ENCODE measurements around the gene PLCL2. TPM values are rescaled to one million over a fixed set of nuclear protein-coding genes. Genes with fewer than 3 reads are reported as not detected.

PLCL2 gene
- total and polyA plus RNA-seq, 10 of the 15 experiments (the other 5 are each of a cell fraction or from before 2014, with no cell fraction given): 7.5 to 37.3 (median 21.7) TPM

DNA sequence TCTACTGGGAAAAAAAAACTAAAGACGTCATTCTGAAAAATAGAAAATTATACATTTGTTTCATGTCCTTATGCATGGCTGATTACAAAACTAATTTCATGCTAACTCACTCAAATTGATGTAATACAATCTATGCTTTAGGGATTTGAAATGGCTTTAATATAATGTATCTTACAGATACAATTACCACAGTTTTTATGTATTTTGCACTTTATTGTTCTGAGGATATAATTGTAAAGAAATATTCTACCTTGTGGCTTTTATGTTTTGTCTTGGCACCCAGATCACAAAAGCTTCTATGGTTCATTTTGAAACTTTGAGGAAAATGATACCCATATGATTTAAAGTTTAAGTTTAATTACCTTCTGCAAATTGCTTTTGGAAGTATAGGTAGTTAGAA is 122.5 kb downstream of the PLCL2 start (continued):
- no peak for TF ChIP-seq BHLHE40 (IDR thresholded peaks at IDR 0.05; ENCODE audit: borderline replicate concordance in 1 of 2, low read depth in 2 of 2, low read length in 1 of 2)
- TF ChIP-seq JUNB (IDR thresholded peaks at IDR 0.05): peak; percentile 28; the same call in 1 of the 2 replicates
- peak; percentile 61; the same call in 1 of the 2 replicates for TF ChIP-seq MTA2 (IDR thresholded peaks at IDR 0.05; ENCODE audit: low read depth)
- TF ChIP-seq, protein P1, sequence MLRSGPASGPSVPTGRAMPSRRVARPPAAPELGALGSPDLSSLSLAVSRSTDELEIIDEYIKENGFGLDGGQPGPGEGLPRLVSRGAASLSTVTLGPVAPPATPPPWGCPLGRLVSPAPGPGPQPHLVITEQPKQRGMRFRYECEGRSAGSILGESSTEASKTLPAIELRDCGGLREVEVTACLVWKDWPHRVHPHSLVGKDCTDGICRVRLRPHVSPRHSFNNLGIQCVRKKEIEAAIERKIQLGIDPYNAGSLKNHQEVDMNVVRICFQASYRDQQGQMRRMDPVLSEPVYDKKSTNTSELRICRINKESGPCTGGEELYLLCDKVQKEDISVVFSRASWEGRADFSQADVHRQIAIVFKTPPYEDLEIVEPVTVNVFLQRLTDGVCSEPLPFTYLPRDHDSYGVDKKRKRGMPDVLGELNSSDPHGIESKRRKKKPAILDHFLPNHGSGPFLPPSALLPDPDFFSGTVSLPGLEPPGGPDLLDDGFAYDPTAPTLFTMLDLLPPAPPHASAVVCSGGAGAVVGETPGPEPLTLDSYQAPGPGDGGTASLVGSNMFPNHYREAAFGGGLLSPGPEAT (IDR thresholded peaks at IDR 0.05; ENCODE audit: low read depth): no peak
- TF ChIP-seq ZNF622 (IDR thresholded peaks at IDR 0.05): no peak
- no peak for TF ChIP-seq RAD21 (IDR thresholded peaks at IDR 0.05; ENCODE audit: insufficient read depth, low read depth, low read length)
- TF ChIP-seq, protein P2, sequence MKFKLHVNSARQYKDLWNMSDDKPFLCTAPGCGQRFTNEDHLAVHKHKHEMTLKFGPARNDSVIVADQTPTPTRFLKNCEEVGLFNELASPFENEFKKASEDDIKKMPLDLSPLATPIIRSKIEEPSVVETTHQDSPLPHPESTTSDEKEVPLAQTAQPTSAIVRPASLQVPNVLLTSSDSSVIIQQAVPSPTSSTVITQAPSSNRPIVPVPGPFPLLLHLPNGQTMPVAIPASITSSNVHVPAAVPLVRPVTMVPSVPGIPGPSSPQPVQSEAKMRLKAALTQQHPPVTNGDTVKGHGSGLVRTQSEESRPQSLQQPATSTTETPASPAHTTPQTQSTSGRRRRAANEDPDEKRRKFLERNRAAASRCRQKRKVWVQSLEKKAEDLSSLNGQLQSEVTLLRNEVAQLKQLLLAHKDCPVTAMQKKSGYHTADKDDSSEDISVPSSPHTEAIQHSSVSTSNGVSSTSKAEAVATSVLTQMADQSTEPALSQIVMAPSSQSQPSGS (IDR thresholded peaks at IDR 0.05; ENCODE audit: low read length): 0 out of 2 replicates have a peak, but pooled peaks have one; percentile 17

DNA sequence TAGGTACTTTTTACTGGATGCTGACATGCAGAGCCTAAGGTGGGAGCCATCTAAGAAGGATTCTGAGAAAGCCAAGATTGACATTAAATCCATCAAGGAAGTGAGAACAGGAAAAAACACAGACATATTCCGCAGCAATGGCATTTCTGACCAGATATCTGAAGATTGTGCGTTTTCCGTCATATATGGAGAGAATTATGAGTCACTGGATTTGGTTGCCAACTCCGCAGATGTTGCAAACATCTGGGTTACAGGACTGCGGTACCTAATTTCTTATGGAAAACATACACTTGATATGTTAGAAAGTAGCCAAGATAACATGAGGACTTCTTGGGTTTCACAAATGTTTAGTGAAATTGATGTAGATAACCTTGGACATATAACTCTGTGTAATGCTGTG is 125.1 kb downstream of the PLCL2 start:
- WGBS (ENCODE audit: insufficient coverage, insufficient replicate concordance, low lambda C conversion rate, missing lambda C conversion rate): 98% methylated on average over 5 of the region's 5 CpGs
- no peak overlapping the region for H3K27ac ChIP-seq (ENCODE audit: control insufficient read depth, insufficient read depth)
- TSS peak; percentile 55 for BruUV-seq (replicated peaks)
- FAIRE-seq: no peak
- peaks cover 16% of the 10 kb centered on the region for H3K4me1 ChIP-seq (ENCODE audit: control insufficient read depth, insufficient read depth, low read length)
- ATAC-seq: no peak
- H3K9ac ChIP-seq (ENCODE audit: control insufficient read depth, insufficient read depth, low read length): no peak overlapping the region
- no peaks in the 10 kb centered on the region for H3K9me3 ChIP-seq (replicated peaks; ENCODE audit: control insufficient read depth, insufficient read depth, low read length)
- TF ChIP-seq ASH2L (IDR thresholded peaks at IDR 0.05; ENCODE audit: borderline replicate concordance, low read depth): no peak
- no peak for TF ChIP-seq ZNF274 (IDR thresholded peaks at IDR 0.05; ENCODE audit: insufficient read depth, insufficient read length)
- no peak for TF ChIP-seq YBX1 (IDR thresholded peaks at IDR 0.05)
- TF ChIP-seq SP1 (IDR thresholded peaks at IDR 0.05; ENCODE audit: low read depth, low read length): no peak
- TF ChIP-seq SUZ12 (IDR thresholded peaks at IDR 0.05; ENCODE audit: unreplicated experiment): no peak
- no peak for TF ChIP-seq BCL11A (IDR thresholded peaks at IDR 0.05; ENCODE audit: low read depth, low read length)
- TF ChIP-seq NBN (IDR thresholded peaks at IDR 0.05): no peak
- in situ Hi-C loops (cut with MboI): no loop called here
- peaks cover 8 to 27% of the 10 kb centered on the region in 2 experiments for H3K36me3 ChIP-seq (ENCODE audit: control insufficient read depth in 2 of 2, insufficient read depth in 2 of 2, low read length in 1 of 2)
- H3K4me3 ChIP-seq: no peak overlapping the region
- ChIA-PET POLR2A (interaction anchor here (1.3 kb wide), 1 partner anchor 16 kb away, joined by 4 read pairs; no protein-coding TSS in a partner anchor), SMC1A (ENCODE audit: uncharacterized antibody, unreplicated experiment) (interaction anchor here (1.4 kb wide), 1 partner anchor 16 kb away, joined by 3 read pairs; no protein-coding TSS in a partner anchor), CTCF (interaction anchor here (0.7 kb wide), 2 partner anchors 221 to 428 kb away, joined by 3 read pairs; no protein-coding TSS in a partner anchor), RAD21 (ENCODE audit: unreplicated experiment) (no interaction called here)
- peaks cover 31% of the 10 kb centered on the region for H3K79me2 ChIP-seq (ENCODE audit: control insufficient read depth, insufficient read depth, low read length)
- H2AFZ ChIP-seq (ENCODE audit: control insufficient read depth, low read depth, low read length): no peak overlapping the region
- no peak overlapping the region for H3K4me2 ChIP-seq (ENCODE audit: control insufficient read depth, insufficient read depth)
- DNase-seq (ENCODE audit: low read depth, low spot score): no peak
- intact Hi-C loops (cut with micrococcal nuclease; ENCODE audit: unreplicated experiment): loop anchor here (5.0 kb wide), 2 partner anchors 83 to 98 kb away; no protein-coding TSS in a partner anchor
- no peaks in the 10 kb centered on the region; the same call in 1 of the 2 replicates for H4K20me1 ChIP-seq (ENCODE audit: control insufficient read depth, insufficient read depth)
- H3K27me3 ChIP-seq (replicated peaks in 1 of 2; ENCODE audit: control insufficient read depth in 2 of 2, insufficient read depth in 2 of 2, low read length in 1 of 2): no peaks in the 10 kb centered on the region

Data from GM12878 (cell line).